Activated B cell treated with CpG ODN at 0.5 μM for 24 hours (primary cell): ENCODE data around the gene BLZF1. TPM values are rescaled to one million over a fixed set of nuclear protein-coding genes. Genes with fewer than 3 reads are reported as not detected.
"Not testable (repeated sequence)": the region's sequence is repeated elsewhere in the genome, so short reads cannot be mapped to it uniquely, and the experiment has no call there.

Experiments used
- ATAC-seq: fragments of 200-7000 bp; cut with Tn5 transposase; one replicate; pipeline ENCODE4 v1.10.0; 2021; ENCODE audit warnings: low read depth, mild to moderate bottlenecking, moderate library complexity
- CTCF ChIA-PET: fragments of 350-600 bp; sonication (Branson Sonifier 250); formaldehyde crosslinking; loops from one replicate; lab custom pipeline; 2021; ENCODE audit warnings: antibody characterized with exemption; lab: Charles Lee
- POLR2A ChIA-PET: fragments of 350-600 bp; sonication (Branson Sonifier 250); formaldehyde crosslinking; loops from one replicate; lab custom pipeline; 2021; ENCODE audit warnings: antibody characterized with exemption; lab: Charles Lee
- DNase-seq: peaks from one replicate; pipeline ENCODE4 v3.0.0; 2022
- H3K27ac Mint-ChIP-seq: one replicate; pipeline ENCODE4 v1.8.0; 2020; ENCODE audit warnings: mixed read lengths
- H3K27me3 Mint-ChIP-seq: one replicate; pipeline ENCODE4 v1.8.0; 2021; ENCODE audit warnings: mixed read lengths
- H3K36me3 Mint-ChIP-seq: one replicate; pipeline ENCODE4 v1.8.0; 2021; ENCODE audit warnings: low read depth, mixed read lengths
- H3K4me1 Mint-ChIP-seq: one replicate; pipeline ENCODE4 v1.8.0; 2021; ENCODE audit warnings: mixed read lengths
- H3K4me3 Mint-ChIP-seq: one replicate; pipeline ENCODE4 v1.8.0; 2020; ENCODE audit warnings: mild to moderate bottlenecking, mixed read lengths
- H3K9me3 Mint-ChIP-seq: one replicate; pipeline ENCODE4 v1.8.0; 2020; ENCODE audit warnings: mixed read lengths
- intact Hi-C: fragments of 100-400 bp; cut with micrococcal nuclease; formaldehyde crosslinking; loops from one replicate; pipeline ENCODE4 v1.15.1; 2024
- total RNA-seq: library from RNA; stranded (reverse); gene quantifications from 2 replicates; pipeline ENCODE4 v1.2.3, GENCODE V29; 2022
- TF ChIP-seq, protein P1 (sequence below): fragments of 200-600 bp; IDR thresholded peaks from one replicate; pipeline ENCODE4 v1.8.0; 2022; ENCODE audit warnings: antibody characterized with exemption, mild to moderate bottlenecking

The BLZF1 gene
- total RNA-seq, 1 donor from 2014 or later: 14.3 TPM

DNA sequence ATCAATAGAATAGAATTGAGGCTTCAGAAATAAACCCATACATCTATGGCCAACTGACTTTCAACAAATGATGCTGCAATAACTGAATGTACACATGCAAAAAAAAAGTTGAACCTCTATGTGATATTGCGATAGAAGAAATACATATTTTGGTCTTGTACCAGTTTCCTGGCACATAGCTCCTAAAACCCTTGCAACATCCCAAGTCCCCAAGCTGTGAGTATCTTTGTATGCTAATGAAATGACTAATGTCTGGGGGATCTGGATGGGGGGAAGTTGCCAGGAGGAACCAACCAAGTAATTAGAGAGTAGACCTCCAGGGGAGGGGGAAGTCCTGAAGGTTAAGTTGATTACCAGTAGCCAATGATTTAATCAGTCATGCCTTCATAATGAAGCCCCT lies 24.4 kb downstream of the BLZF1 start:
- DNase-seq (no peak), ATAC-seq (no peak)
- TF ChIP-seq, protein P1, sequence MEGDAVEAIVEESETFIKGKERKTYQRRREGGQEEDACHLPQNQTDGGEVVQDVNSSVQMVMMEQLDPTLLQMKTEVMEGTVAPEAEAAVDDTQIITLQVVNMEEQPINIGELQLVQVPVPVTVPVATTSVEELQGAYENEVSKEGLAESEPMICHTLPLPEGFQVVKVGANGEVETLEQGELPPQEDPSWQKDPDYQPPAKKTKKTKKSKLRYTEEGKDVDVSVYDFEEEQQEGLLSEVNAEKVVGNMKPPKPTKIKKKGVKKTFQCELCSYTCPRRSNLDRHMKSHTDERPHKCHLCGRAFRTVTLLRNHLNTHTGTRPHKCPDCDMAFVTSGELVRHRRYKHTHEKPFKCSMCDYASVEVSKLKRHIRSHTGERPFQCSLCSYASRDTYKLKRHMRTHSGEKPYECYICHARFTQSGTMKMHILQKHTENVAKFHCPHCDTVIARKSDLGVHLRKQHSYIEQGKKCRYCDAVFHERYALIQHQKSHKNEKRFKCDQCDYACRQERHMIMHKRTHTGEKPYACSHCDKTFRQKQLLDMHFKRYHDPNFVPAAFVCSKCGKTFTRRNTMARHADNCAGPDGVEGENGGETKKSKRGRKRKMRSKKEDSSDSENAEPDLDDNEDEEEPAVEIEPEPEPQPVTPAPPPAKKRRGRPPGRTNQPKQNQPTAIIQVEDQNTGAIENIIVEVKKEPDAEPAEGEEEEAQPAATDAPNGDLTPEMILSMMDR: no peak
- ChIA-PET CTCF (no interaction called here), POLR2A (no interaction called here)
- H3K4me3 Mint-ChIP-seq: no peak overlapping the region
- no peaks in the 10 kb centered on the region for H3K4me1 Mint-ChIP-seq
- H3K36me3 Mint-ChIP-seq: peaks cover 75% of the 10 kb centered on the region
- H3K9me3 Mint-ChIP-seq: no peaks in the 10 kb centered on the region
- intact Hi-C loops: no loop called here
- no peaks in the 10 kb centered on the region for H3K27me3 Mint-ChIP-seq
- no peak overlapping the region for H3K27ac Mint-ChIP-seq

DNA sequence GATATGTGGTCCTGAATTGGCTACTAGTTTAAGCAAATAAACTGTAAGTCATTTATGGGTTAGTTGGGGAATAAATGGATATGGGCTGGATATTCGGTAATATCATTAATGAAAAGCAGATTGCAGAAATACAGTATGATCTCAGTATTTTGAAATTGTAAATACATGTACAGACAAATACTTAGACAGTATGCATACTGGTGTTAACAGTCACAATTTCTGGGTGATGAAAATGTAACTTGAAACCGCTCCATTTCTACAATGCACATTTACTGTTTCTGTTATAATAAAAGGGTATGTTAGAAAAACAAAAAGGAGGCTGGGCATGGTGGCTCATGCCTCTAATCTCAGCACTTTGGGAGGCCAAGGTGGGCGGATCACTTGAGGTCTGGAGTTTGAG lies 28.0 kb downstream of the BLZF1 start:
- ChIA-PET POLR2A (no interaction called here), CTCF (no interaction called here)
- H3K27ac Mint-ChIP-seq: no peak overlapping the region
- H3K9me3 Mint-ChIP-seq: peaks cover 5% of the 10 kb centered on the region
- ATAC-seq (no peak), DNase-seq (no peak)
- no peak overlapping the region for H3K4me3 Mint-ChIP-seq
- no peaks in the 10 kb centered on the region for H3K4me1 Mint-ChIP-seq
- TF ChIP-seq, protein P1: no peak
- intact Hi-C loops: no loop called here
- H3K36me3 Mint-ChIP-seq: peaks cover 52% of the 10 kb centered on the region
- H3K27me3 Mint-ChIP-seq: no peaks in the 10 kb centered on the region

DNA sequence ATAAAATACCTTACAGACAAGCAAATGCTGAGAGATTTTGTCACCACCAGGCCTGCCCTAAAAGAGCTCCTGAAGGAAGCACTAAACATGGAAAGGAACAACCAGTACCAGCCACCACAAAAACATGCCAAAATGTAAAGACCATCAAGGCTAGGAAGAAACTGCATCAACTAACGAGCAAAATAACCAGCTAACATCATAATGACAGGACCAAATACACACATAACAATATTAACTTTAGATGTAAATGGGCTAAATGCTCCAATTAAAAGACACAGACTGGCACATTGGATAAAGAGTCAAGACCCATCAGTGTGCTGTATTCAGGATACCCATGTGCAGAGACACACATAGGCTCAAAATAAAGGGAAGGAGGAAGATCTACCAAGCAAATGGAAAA lies 34.6 kb downstream of the BLZF1 start:
- H3K36me3 Mint-ChIP-seq, H3K27ac Mint-ChIP-seq, ATAC-seq, DNase-seq, intact Hi-C loops, H3K27me3 Mint-ChIP-seq, CTCF ChIA-PET, POLR2A ChIA-PET, H3K4me3 Mint-ChIP-seq, H3K4me1 Mint-ChIP-seq: not testable (repeated sequence)
- peaks cover 21% of the 10 kb centered on the region for H3K9me3 Mint-ChIP-seq

DNA sequence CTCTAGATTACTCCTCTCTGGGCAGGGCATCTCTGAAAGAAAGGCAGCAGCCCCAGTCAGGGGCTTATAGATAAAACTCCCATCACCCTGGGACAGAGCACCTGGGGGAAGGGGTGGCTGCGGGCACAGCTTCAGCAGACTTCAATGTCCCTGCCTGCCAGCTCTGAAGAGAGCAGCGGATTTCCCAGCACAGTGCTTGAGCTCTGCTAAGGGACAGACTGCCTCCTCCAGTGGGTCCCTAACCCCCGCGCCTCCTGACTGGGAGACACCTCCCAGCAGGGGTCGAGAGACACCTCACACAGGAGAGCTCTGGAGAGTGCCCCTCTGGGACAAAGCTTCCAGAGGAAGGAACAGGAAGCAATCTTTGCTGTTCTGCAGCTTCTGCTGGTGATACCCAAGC lies 40.3 kb downstream of the BLZF1 start:
- DNase-seq, intact Hi-C loops, H3K36me3 Mint-ChIP-seq, H3K27me3 Mint-ChIP-seq, CTCF ChIA-PET, H3K27ac Mint-ChIP-seq, ATAC-seq, POLR2A ChIA-PET, H3K4me3 Mint-ChIP-seq, H3K4me1 Mint-ChIP-seq: not testable (repeated sequence)
- peaks cover 32% of the 10 kb centered on the region for H3K9me3 Mint-ChIP-seq

DNA sequence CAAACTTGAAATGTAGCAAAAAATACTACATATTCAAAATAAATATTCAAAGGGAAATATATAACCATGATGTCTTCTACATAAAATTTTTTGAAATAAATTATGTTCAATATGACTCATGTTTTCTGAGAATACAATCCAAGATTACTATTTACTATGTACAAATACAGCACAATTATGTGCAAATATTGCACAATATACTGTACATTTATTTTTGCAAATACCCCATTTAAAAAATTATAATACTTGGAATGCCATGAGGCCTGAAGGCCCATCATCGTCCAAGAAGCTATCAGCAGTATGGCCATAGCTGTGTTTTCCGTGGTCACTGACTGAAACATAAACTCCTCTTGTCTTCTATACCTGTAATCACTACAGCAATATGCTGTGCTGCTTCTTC lies 47.0 kb downstream of the BLZF1 start:
- intact Hi-C loops: no loop called here
- ChIA-PET POLR2A (no interaction called here), CTCF (no interaction called here)
- Mint-ChIP-seq H3K27ac (no peak overlapping the region), H3K4me1 (no peaks in the 10 kb centered on the region), H3K4me3 (no peak overlapping the region), H3K9me3 (peaks cover 18% of the 10 kb centered on the region), H3K27me3 (peaks cover 2% of the 10 kb centered on the region), H3K36me3 (peaks cover 2% of the 10 kb centered on the region)
- DNase-seq: no peak
- no peak for ATAC-seq
- TF ChIP-seq, protein P1: no peak

DNA sequence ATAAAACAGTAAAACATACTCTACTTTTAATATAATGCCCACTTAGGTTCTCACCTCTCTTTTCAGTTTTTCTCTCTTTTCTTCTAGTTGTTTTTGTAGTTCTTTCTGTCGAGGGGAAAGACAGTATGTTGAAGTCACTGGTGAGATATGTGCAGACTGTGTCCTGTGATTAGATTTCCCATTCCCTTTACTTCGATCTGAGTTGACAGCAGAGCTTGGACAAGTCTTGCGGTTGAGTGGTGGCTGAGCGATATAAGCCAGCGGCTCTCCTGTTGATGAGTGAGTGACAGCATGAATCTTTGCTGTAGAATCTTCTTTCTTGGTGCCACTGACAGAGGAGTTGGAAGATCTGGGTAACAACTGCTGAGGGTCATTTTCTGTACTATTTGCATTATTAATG lies 53.3 kb downstream of the BLZF1 start:
- ATAC-seq: no peak
- POLR2A ChIA-PET: no interaction called here
- TF ChIP-seq, protein P1: no peak
- no peak overlapping the region for H3K27ac Mint-ChIP-seq
- intact Hi-C loops: no loop called here
- CTCF ChIA-PET: no interaction called here
- no peak for DNase-seq
- H3K9me3 Mint-ChIP-seq: no peaks in the 10 kb centered on the region
- H3K4me1 Mint-ChIP-seq: no peaks in the 10 kb centered on the region
- no peak overlapping the region for H3K4me3 Mint-ChIP-seq
- peaks cover 23% of the 10 kb centered on the region for H3K27me3 Mint-ChIP-seq
- no peaks in the 10 kb centered on the region for H3K36me3 Mint-ChIP-seq
